Measurements from ENCODE around the gene RPS27L.
"Not testable (repeated sequence)": the region's sequence is repeated elsewhere in the genome, so short reads cannot be mapped to it uniquely, and the experiment has no call there.

DNA sequence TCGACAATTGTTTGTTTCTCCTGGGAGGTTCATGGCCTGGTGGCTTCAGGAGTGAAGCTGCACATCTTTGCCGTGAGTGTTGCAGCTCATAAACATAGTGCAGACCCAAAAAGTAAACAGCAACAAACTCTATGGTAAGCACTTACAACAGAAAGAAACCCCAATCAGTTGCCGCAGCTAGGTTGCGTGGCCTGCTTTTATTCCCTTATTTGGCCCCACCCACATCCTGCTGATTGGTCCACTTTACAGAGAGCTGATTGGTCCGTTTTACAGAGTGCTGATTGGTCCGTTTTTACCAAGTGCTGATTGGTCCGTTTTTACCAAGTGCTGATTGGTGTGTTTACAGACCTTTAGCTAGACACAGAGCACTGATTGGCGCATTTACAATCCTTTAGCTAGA is 51.9 kb downstream of the RPS27L start:
- TF ChIP-seq, protein P1, sequence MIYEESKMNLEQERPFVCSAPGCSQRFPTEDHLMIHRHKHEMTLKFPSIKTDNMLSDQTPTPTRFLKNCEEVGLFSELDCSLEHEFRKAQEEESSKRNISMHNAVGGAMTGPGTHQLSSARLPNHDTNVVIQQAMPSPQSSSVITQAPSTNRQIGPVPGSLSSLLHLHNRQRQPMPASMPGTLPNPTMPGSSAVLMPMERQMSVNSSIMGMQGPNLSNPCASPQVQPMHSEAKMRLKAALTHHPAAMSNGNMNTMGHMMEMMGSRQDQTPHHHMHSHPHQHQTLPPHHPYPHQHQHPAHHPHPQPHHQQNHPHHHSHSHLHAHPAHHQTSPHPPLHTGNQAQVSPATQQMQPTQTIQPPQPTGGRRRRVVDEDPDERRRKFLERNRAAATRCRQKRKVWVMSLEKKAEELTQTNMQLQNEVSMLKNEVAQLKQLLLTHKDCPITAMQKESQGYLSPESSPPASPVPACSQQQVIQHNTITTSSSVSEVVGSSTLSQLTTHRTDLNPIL (CRISPR knock-in tag; IDR thresholded peaks at IDR 0.05; ENCODE audit: low read depth) = not testable (repeated sequence)
- TF ChIP-seq ZFP3 (CRISPR knock-in tag; IDR thresholded peaks at IDR 0.05); RARB (CRISPR knock-in tag; IDR thresholded peaks at IDR 0.05); ARNTL (CRISPR knock-in tag; IDR thresholded peaks at IDR 0.05; ENCODE audit: borderline replicate concordance, low read depth); ZFP30 (CRISPR knock-in tag; IDR thresholded peaks at IDR 0.05): not testable (repeated sequence)
- TF ChIP-seq, protein P2, sequence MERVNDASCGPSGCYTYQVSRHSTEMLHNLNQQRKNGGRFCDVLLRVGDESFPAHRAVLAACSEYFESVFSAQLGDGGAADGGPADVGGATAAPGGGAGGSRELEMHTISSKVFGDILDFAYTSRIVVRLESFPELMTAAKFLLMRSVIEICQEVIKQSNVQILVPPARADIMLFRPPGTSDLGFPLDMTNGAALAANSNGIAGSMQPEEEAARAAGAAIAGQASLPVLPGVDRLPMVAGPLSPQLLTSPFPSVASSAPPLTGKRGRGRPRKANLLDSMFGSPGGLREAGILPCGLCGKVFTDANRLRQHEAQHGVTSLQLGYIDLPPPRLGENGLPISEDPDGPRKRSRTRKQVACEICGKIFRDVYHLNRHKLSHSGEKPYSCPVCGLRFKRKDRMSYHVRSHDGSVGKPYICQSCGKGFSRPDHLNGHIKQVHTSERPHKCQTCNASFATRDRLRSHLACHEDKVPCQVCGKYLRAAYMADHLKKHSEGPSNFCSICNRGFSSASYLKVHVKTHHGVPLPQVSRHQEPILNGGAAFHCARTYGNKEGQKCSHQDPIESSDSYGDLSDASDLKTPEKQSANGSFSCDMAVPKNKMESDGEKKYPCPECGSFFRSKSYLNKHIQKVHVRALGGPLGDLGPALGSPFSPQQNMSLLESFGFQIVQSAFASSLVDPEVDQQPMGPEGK (CRISPR knock-in tag; IDR thresholded peaks at IDR 0.05; ENCODE audit: borderline replicate concordance) = not testable (repeated sequence)
- TF ChIP-seq, protein P3, sequence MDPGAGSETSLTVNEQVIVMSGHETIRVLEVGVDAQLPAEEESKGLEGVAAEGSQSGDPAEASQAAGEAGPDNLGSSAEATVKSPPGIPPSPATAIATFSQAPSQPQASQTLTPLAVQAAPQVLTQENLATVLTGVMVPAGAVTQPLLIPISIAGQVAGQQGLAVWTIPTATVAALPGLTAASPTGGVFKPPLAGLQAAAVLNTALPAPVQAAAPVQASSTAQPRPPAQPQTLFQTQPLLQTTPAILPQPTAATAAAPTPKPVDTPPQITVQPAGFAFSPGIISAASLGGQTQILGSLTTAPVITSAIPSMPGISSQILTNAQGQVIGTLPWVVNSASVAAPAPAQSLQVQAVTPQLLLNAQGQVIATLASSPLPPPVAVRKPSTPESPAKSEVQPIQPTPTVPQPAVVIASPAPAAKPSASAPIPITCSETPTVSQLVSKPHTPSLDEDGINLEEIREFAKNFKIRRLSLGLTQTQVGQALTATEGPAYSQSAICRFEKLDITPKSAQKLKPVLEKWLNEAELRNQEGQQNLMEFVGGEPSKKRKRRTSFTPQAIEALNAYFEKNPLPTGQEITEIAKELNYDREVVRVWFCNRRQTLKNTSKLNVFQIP (CRISPR knock-in tag; IDR thresholded peaks at IDR 0.05; ENCODE audit: borderline replicate concordance, low read depth) = not testable (repeated sequence)

Data from SK-N-SH treated with all-trans-retinoic acid at 6 μM for 48 hours (cell line).